Activated CD4-positive, alpha-beta T cell treated with anti-CD3 and anti-CD28 coated beads, Interleukin-2, amount 50 U/mL, for 4 hours (primary cell): ENCODE measurements around the gene CFAP161.

ENCODE experiments used
- DNase-seq, 2 experiments: peaks; one replicate each; pipeline ENCODE4 v3.0.0-alpha.2; 2020

The CFAP161 gene

GRCh38 chr15:81160312-81161159 is 26.5 kb downstream of the CFAP161 start:
- DNase-seq: no peak

GRCh38 chr15:81161160-81161673 is 27.1 kb downstream of the CFAP161 start:
- no peak for DNase-seq

- no peak for DNase-seq
Measured at GRCh38 chr15:81161851-81162250, 27.8 kb downstream of the CFAP161 start.

GRCh38 chr15:81163961-81164800 is 30.1 kb downstream of the CFAP161 start:
- DNase-seq: no peak

DNA sequence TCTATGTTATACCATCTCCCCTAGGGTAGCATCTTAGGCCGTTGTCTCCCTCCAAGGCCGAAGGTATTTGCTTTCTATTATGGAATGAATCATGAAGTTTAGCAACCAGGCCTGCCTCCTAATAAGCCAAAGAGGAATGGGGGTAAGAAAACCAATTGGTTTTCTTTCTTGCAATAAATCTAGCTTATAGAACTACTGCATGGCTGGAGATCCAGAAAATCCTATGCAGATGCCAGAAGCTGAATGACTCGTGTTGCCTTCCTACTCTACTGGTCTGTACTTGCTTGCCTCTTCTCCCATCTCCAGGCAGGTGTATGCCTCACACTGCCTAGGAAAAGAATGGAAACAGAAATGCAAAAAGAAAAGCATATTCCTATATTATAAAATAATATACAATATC is 31.5 kb downstream of the CFAP161 start:
- DNase-seq: no peak

DNA sequence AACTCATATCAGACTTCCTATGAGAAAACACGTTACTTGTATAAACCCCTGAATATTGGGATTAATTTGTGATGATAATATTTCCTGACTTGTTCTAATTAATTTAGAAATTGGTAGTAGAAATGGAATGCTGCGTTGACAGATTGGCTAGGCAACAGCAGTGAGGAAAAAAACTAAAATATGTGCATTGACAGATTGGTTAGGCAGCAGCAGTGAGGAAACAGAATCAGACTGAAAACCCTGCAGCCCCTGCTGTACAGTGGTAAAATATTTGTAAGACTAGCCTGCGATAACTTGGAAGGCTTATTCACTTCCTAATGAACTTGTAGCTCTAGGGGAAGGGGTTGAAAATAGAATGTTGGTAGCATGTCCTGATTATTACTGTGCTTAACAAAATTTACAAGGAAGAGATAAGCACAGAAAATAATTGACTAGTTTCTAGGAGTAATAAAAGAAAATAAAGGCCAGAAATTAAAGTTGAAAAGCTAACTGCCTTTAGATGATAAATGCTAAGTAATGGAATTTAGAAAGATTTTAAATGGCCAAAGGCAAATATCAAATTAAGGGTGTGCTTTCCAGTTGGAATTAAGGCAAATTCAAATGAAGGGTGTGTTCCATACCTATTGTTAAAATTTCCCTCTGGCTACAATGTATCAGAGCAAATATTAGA is 32.7 kb downstream of the CFAP161 start:
- no peak for DNase-seq

GRCh38 chr15:81168131-81168526 is 34.1 kb downstream of the CFAP161 start:
- no peak for DNase-seq

- DNase-seq: no peak
Measured at GRCh38 chr15:81168644-81169043, 34.6 kb downstream of the CFAP161 start.

- no peak for DNase-seq
Measured at GRCh38 chr15:81170511-81170910, 36.4 kb downstream of the CFAP161 start.

DNA sequence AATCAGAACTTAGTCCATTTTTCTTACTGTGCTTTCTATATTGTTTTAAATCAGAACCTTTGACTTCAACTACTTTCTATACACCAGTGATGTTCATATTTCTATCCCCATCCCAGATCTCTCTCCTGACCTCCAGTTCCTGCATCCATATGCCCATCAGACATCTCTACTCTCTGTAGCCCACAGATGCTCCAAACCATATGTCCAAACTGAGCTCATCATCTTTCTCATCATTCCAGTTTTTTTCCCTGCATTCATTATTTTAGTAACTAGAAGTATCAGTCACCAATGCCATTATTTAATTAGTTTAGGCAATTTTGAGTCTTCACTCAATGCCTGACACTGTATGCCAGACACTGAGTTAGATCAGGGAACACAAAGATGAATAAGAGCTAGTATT is 37.2 kb downstream of the CFAP161 start:
- DNase-seq: no peak

DNA sequence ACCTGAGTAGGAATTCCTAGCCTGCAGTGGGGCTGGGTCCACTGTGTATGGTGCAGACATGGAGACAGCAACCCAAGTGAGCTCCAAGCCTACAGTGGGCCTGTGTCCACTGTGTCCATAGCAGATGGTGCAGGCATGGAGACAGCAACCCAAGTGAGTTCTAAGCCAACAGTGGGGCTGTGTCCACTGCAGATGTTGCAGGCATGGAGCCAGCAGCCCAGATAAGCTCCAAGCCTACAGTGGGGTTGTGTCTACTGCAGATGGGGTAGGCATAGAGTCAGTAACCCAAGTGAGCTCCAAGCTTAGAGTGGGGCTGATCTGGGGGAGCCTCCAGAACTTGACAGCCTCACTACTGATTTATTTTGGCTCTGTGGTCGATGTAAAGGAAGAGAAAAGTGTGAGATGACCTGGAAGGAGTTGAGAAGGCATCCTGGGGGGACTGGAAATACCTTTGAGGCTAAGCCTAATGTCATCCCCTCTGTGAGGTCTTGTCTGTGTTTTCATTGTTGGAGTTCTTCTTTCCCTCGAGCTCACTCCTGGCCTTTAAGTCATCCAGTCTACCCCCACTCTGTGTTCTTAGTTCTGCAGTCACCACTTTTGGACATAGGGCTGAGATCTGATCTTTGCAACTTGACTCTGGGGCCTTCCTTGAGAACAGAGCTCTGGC is 40.2 kb downstream of the CFAP161 start:
- DNase-seq: no peak

DNA sequence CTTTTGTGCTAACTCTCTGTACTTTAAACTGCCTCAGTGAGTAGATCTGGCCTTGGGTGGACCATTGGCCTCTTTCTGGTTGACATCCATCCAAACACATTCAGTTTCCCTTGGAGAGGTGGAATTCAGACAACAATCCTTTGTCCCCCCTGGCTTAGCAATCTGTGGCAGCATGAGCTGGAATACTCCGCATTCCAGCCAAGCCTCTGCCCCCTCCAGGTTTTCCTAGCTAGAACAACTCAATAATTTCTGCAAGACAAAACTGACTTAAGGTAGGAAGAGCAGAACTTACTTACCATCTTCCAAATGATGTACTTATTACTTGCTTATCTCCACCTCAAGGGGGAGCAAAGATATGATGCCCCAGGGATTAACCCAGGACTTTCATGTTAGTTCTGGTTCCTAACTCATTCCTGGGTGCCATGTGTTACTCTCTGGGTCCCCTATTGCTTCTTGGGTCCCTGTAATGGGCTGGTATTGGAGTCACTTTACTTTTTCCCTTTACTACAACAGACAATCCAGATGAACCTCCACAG is 40.8 kb downstream of the CFAP161 start:
- no peak for DNase-seq

DNA sequence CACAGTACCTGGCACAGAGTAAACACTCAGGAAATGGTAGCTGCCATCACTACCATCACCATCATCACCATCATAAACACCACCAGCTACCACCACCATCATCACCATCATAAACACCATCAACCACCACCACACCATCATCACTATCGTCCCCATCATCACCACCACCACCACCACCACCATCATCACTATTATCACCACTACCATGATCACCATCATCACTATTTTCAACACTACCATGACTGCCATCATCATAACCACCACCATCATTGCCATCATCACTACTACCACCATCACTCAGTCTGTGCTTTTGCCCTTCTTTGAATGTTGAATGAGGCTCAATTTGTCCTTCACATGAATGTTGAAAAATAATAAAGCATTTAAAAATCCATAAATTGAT is 41.4 kb downstream of the CFAP161 start:
- DNase-seq: no peak

- DNase-seq: no peak
Measured at GRCh38 chr15:81176291-81176893, 42.3 kb downstream of the CFAP161 start.

GRCh38 chr15:81178365-81178764 is 44.3 kb downstream of the CFAP161 start:
- no peak for DNase-seq

DNA sequence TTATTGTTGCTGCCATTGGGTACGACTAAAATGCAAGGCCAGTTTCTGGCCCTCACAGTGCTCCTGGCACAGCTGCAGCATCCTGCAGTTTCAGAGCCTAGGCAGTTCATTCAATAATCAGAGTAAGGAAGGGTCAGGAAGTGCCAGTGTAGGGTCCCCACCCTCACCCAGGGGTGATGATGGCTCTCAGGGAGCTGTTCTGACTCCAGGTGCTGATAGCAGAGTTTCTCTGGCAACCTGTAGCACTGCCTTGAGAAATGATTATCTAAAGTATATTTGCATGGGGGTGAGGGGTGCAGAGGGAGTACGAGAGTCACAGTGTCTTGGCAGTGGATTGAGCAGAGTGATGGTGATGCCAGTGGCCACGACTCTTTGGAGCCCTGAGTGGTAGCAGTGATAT is 47.1 kb downstream of the CFAP161 start:
- no peak for DNase-seq

GRCh38 chr15:81182031-81182755 is 48.1 kb downstream of the CFAP161 start:
- no peak for DNase-seq

GRCh38 chr15:81182756-81183438 is 48.8 kb downstream of the CFAP161 start:
- no peak for DNase-seq

- DNase-seq: no peak
Measured at GRCh38 chr15:81183439-81183775, 49.3 kb downstream of the CFAP161 start.

GRCh38 chr15:81184188-81184587 is 50.1 kb downstream of the CFAP161 start:
- DNase-seq: no peak
